Stimulated activated naive CD8-positive, alpha-beta T cell treated with anti-CD3 and anti-CD28 coated beads, Interleukin-15, Interleukin-2, amounts not matched to agents 100 ng/mL and 50 ng/mL, for 24 hours (primary cell): Measurements from ENCODE around the gene FYN.
A peak's percentile ranks its signal among the peaks of the same experiment; 100 is the strongest.
"Not testable (repeated sequence)": the region's sequence is repeated elsewhere in the genome, so short reads cannot be mapped to it uniquely, and the experiment has no call there.

Experiments
- H3K27ac Mint-ChIP-seq: one replicate; pipeline ENCODE4 v1.8.0; 2021; ENCODE audit warnings: mild to moderate bottlenecking, mixed read lengths
- H3K27me3 Mint-ChIP-seq: one replicate; pipeline ENCODE4 v1.8.0; 2021; ENCODE audit warnings: mixed read lengths
- H3K36me3 Mint-ChIP-seq: one replicate; pipeline ENCODE4 v1.8.0; 2021; ENCODE audit warnings: low read depth, mixed read lengths
- H3K4me1 Mint-ChIP-seq: one replicate; pipeline ENCODE4 v1.8.0; 2021; ENCODE audit warnings: low read depth, mixed read lengths
- H3K4me3 Mint-ChIP-seq: one replicate; pipeline ENCODE4 v1.8.0; 2021; ENCODE audit warnings: mild to moderate bottlenecking, mixed read lengths
- H3K9me3 Mint-ChIP-seq: one replicate; pipeline ENCODE4 v1.8.0; 2021; ENCODE audit warnings: mixed read lengths

FYN gene

DNA sequence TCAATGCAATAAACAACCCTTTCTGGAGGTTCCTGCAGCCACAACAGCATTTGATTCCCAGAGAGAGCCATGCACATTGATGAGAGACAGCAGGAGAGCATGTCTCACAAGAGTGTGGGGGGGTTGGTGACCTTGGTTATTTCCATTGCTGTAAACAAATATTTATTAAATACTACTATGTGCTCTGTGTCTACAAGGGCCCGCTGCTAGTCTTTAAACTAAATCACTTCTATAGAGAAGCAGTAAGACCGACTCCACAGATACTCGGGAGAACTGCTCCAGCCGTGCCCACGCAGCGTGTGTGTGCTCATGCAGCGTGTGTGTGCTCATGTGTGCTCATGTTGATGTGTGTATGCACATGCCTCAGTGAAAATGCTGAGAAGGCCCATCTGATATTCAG is 184.9 kb downstream of the FYN start:
- peaks cover 96% of the 10 kb centered on the region for H3K36me3 Mint-ChIP-seq
- H3K27ac Mint-ChIP-seq = no peak overlapping the region
- H3K4me3 Mint-ChIP-seq = no peak overlapping the region
- H3K4me1 Mint-ChIP-seq = peaks cover 58% of the 10 kb centered on the region
- no peaks in the 10 kb centered on the region for H3K27me3 Mint-ChIP-seq
- H3K9me3 Mint-ChIP-seq = no peaks in the 10 kb centered on the region

- Mint-ChIP-seq H3K36me3 (peaks cover 96% of the 10 kb centered on the region), H3K9me3 (no peaks in the 10 kb centered on the region), H3K27ac (peak overlapping the region; percentile 64), H3K27me3 (no peaks in the 10 kb centered on the region), H3K4me3 (no peak overlapping the region), H3K4me1 (peaks cover 55% of the 10 kb centered on the region)
Measured at GRCh38 chr6:111687652-111688051, 185.6 kb downstream of the FYN start.

GRCh38 chr6:111686932-111687266 is 186.4 kb downstream of the FYN start:
- Mint-ChIP-seq H3K9me3 (no peaks in the 10 kb centered on the region), H3K27ac (no peak overlapping the region), H3K4me1 (peaks cover 59% of the 10 kb centered on the region), H3K4me3 (no peak overlapping the region), H3K27me3 (no peaks in the 10 kb centered on the region), H3K36me3 (peaks cover 97% of the 10 kb centered on the region)

DNA sequence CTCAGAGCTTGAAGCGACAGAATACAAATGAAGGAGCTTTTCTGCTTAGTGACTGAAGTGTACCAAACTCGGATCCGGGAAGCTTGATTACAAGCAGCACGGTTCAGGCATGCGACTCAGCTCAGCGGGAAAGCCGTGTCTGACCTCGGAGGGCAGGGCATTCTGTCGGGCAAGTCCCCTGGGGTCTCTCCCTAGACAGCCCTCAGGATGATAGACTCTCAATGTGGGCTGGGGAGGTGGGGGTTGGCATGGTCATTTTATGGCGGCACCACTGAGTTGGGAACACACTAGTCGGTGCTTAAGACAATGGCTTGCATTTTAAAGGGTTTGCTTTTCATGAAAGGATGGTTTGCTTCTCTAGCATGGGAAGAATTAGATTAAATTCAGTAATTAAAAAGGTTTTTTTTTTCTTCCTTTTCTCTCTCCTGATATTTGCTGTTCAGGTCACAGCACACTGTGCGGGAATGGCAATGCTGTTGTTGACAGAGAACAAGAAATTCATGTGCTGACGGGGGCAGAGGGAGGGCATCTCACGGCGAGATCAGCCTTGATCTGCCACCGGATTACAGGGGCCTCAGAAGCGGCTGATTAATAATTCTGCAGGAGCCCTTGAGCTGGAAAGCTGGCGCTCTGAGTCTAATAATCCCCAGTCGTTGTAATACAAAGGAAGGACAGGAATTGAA is 186.9 kb downstream of the FYN start:
- H3K36me3 Mint-ChIP-seq = peaks cover 97% of the 10 kb centered on the region
- H3K27me3 Mint-ChIP-seq = no peaks in the 10 kb centered on the region
- no peaks in the 10 kb centered on the region for H3K9me3 Mint-ChIP-seq
- peaks cover 62% of the 10 kb centered on the region for H3K4me1 Mint-ChIP-seq
- no peak overlapping the region for H3K27ac Mint-ChIP-seq
- no peak overlapping the region for H3K4me3 Mint-ChIP-seq

DNA sequence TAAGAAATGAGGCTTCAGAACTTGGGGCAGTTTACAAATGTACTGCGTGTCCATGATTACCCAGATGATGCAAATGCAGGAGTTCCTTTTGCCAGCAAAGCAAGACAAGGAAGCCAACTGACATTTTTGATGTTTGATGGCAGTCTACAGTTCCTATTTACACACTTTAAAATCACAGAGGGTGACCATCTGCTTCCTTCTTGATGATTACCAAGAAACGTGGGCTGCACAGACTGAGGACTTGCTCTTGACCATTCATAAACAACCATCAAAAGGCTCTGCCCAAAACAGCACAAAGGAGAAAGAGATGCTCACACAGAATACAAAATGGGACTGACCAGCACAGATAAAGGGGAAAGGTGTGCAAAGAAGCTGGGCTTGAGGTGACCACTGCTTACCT is 187.7 kb downstream of the FYN start:
- Mint-ChIP-seq H3K4me1 (peaks cover 69% of the 10 kb centered on the region), H3K27ac (peak overlapping the region; percentile 54), H3K9me3 (no peaks in the 10 kb centered on the region), H3K36me3 (peaks cover 94% of the 10 kb centered on the region), H3K27me3 (no peaks in the 10 kb centered on the region), H3K4me3 (no peak overlapping the region)

DNA sequence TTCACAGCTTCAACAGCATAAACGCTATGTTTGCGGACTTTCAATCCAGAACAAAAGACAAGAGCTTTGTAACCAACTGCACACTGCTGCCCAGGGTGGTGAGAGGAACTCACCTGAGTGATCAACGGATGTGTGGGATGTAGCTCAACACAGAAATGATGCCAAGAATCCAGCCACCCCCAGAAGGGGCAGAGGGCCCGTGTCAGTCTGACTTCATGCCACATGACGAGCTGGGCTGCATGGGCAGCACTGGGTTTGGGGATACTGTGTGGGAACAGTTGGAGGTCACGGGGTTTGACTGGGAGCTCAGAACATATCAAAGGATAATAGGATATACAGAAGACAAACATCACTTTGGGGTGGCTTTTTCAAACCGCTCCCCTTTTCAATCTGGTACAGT is 188.2 kb downstream of the FYN start:
- H3K4me3 Mint-ChIP-seq = no peak overlapping the region
- no peaks in the 10 kb centered on the region for H3K27me3 Mint-ChIP-seq
- no peaks in the 10 kb centered on the region for H3K9me3 Mint-ChIP-seq
- H3K27ac Mint-ChIP-seq = peak overlapping the region; percentile 54
- H3K36me3 Mint-ChIP-seq = peaks cover 94% of the 10 kb centered on the region
- H3K4me1 Mint-ChIP-seq = peaks cover 73% of the 10 kb centered on the region

- Mint-ChIP-seq H3K4me1 (peaks cover 73% of the 10 kb centered on the region), H3K9me3 (no peaks in the 10 kb centered on the region), H3K27me3 (no peaks in the 10 kb centered on the region), H3K27ac (peak overlapping the region; percentile 75), H3K4me3 (no peak overlapping the region), H3K36me3 (peaks cover 94% of the 10 kb centered on the region)
Measured at GRCh38 chr6:111683749-111684267, 189.4 kb downstream of the FYN start.

DNA sequence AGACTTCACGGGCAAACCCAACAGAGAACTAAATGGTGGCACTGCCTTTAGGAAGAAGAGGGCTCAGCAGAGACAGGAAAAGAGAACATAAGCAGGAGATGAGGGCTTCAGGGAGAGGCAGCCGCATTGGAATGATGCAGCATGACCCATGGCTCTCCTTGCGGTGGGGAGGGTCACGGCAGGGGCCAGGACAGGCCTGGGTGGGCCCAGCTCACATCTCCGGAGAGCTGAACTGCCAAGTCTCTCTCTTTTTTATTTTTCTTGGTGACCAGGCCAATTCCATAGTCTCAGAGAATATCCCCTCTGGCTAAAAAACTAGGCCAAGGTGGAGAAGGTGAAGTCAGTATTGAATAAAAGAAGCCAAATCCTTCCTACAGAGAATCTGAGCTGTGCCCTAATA is 190.1 kb downstream of the FYN start:
- H3K4me3 Mint-ChIP-seq = no peak overlapping the region
- H3K27ac Mint-ChIP-seq = peak overlapping the region; percentile 66
- peaks cover 94% of the 10 kb centered on the region for H3K36me3 Mint-ChIP-seq
- H3K9me3 Mint-ChIP-seq = no peaks in the 10 kb centered on the region
- H3K27me3 Mint-ChIP-seq = no peaks in the 10 kb centered on the region
- H3K4me1 Mint-ChIP-seq = peaks cover 78% of the 10 kb centered on the region

- H3K4me1 Mint-ChIP-seq = peaks cover 74% of the 10 kb centered on the region
- H3K27ac Mint-ChIP-seq = no peak overlapping the region
- H3K9me3 Mint-ChIP-seq = no peaks in the 10 kb centered on the region
- no peak overlapping the region for H3K4me3 Mint-ChIP-seq
- no peaks in the 10 kb centered on the region for H3K27me3 Mint-ChIP-seq
- H3K36me3 Mint-ChIP-seq = peaks cover 89% of the 10 kb centered on the region
Measured at GRCh38 chr6:111681860-111682259, 191.4 kb downstream of the FYN start.

- H3K9me3 Mint-ChIP-seq = not testable (repeated sequence)
Measured at GRCh38 chr6:111680811-111681609, 192.2 kb downstream of the FYN start.

GRCh38 chr6:111680015-111680712 is 193.1 kb downstream of the FYN start:
- Mint-ChIP-seq H3K36me3 (peaks cover 84% of the 10 kb centered on the region), H3K27ac (peak overlapping the region; percentile 54), H3K27me3 (no peaks in the 10 kb centered on the region), H3K4me3 (no peak overlapping the region), H3K4me1 (peaks cover 61% of the 10 kb centered on the region), H3K9me3 (no peaks in the 10 kb centered on the region)

More at GRCh38 chr6:111680811-111681609, 192.2 kb downstream of the FYN start:
- not testable (repeated sequence) for H3K4me3 Mint-ChIP-seq, H3K27me3 Mint-ChIP-seq
- peak overlapping the region; percentile 32 for H3K27ac Mint-ChIP-seq
- peaks cover 89% of the 10 kb centered on the region for H3K36me3 Mint-ChIP-seq
- H3K4me1 Mint-ChIP-seq = peaks cover 70% of the 10 kb centered on the region

- no peaks in the 10 kb centered on the region for H3K9me3 Mint-ChIP-seq
- H3K36me3 Mint-ChIP-seq = peaks cover 84% of the 10 kb centered on the region
- peak overlapping the region; percentile 54 for H3K27ac Mint-ChIP-seq
- no peaks in the 10 kb centered on the region for H3K27me3 Mint-ChIP-seq
- peaks cover 52% of the 10 kb centered on the region for H3K4me1 Mint-ChIP-seq
- H3K4me3 Mint-ChIP-seq = no peak overlapping the region
Measured at GRCh38 chr6:111679126-111679858, 194.0 kb downstream of the FYN start.

DNA sequence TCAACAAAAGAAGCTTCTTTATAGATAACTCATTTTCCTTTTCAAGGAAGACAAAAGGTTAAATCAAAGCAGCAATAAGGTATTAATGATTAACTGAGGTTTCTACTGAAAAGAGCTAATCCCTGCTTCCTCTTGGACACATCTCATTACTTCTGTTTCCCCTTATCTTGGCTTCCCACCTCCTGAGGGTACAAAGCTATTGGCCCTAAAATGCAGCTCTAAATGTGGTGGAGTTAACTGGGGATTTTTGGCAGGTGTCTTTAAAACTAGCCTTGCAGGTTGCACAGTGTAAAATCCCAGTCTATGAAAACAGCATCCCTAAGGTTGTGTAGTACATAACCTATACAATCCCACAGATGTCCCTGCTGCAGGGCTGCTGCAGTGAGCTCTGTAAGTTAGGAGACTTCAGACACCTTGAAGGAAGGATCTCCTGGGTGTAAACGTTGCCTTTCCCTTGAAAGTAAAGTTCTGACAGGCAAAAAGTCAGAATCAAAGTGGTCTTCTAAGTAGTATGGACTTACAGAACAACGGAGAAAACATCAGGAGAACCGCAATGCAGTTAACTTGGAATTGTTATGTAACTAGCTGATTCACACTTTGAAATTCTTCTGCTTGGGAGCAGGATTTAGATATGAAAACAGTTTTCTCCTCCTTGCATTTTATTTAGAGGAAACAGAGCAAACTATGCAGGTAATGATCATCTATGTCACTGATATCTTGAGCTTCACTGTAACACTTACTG is 195.8 kb downstream of the FYN start:
- Mint-ChIP-seq H3K27me3 (no peaks in the 10 kb centered on the region), H3K9me3 (no peaks in the 10 kb centered on the region), H3K4me1 (peaks cover 38% of the 10 kb centered on the region), H3K27ac (no peak overlapping the region), H3K4me3 (no peak overlapping the region), H3K36me3 (peaks cover 84% of the 10 kb centered on the region)

DNA sequence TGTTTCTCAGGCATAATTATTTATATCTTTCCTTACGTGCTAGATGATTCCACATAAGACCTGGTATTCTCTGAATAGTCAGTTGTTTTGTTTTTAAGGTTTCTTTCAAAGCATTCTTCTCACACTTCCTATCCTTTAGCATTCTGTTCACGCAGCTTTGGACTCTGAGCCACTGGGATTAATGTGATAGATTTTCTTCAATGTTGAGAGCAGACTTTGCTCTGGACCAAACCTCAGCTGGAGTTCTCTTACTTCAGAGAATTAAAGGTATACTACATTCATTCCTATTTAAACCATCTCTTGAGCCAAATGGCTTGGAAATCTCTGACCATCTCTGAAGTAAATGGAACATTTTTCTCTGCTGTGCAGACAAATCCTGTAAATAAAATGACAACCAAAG is 196.9 kb downstream of the FYN start:
- no peak overlapping the region for H3K4me3 Mint-ChIP-seq
- H3K36me3 Mint-ChIP-seq = peaks cover 82% of the 10 kb centered on the region

More for the DNA sequence above, 196.9 kb downstream of the FYN start:
- no peaks in the 10 kb centered on the region for H3K27me3 Mint-ChIP-seq
- H3K4me1 Mint-ChIP-seq = peaks cover 31% of the 10 kb centered on the region
- H3K27ac Mint-ChIP-seq = no peak overlapping the region
- H3K9me3 Mint-ChIP-seq = no peaks in the 10 kb centered on the region
